ENCODE data around the gene NR5A1. TPM values are rescaled to one million over a fixed set of nuclear protein-coding genes. Genes with fewer than 3 reads are reported as not detected.
A peak's percentile ranks its signal among the peaks of the same experiment; 100 is the strongest.

Gene NR5A1
- total RNA-seq, 4 donors from 2014 or later = not detected

DNA sequence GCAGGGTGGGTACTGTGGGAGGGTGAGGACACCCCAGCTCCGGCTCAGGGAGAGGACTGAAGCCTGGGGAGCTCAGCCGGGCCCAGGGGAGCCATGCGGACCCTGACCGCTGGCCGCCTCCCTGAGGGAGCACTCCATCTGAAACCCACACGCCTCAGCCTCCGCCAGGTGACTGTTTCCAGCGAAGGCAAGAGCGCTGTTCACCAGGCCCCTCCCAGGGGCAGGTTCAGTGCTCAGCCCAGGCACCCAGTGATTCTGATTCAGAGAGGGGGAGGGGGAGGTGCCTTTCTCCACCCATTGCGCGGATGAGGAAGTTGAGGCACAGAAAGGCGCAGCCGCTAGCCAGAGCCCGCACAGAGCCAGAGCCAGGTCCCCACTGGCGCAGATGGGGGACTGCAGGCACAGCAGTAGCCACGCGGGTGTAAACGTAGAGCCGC lies 30.0 kb downstream of the NR5A1 start:
- Histone ChIP-seq H3K4me1 (peaks cover 0 to 14% (median 6%) of the 10 kb centered on the region in 3 donors), H3K9me3 (no peaks in the 10 kb centered on the region), H3K27me3 (peaks cover 82% of the 10 kb centered on the region), H3K27ac (no peak overlapping the region), H3K4me3 (peak overlapping the region in 1 of 2 donors; percentile 36), H3K36me3 (no peaks in the 10 kb centered on the region)
- ATAC-seq = no peak
- no CpG with 5 or more reads among the region's 19 CpGs for WGBS, 2 donors (ENCODE audit: low coverage in 1 of 2)
- no peak for TF ChIP-seq POLR2A (IDR thresholded peaks at IDR 0.05)
- TF ChIP-seq POLR2AphosphoS5 (IDR thresholded peaks at IDR 0.05) = no peak
- TF ChIP-seq, protein P1, sequence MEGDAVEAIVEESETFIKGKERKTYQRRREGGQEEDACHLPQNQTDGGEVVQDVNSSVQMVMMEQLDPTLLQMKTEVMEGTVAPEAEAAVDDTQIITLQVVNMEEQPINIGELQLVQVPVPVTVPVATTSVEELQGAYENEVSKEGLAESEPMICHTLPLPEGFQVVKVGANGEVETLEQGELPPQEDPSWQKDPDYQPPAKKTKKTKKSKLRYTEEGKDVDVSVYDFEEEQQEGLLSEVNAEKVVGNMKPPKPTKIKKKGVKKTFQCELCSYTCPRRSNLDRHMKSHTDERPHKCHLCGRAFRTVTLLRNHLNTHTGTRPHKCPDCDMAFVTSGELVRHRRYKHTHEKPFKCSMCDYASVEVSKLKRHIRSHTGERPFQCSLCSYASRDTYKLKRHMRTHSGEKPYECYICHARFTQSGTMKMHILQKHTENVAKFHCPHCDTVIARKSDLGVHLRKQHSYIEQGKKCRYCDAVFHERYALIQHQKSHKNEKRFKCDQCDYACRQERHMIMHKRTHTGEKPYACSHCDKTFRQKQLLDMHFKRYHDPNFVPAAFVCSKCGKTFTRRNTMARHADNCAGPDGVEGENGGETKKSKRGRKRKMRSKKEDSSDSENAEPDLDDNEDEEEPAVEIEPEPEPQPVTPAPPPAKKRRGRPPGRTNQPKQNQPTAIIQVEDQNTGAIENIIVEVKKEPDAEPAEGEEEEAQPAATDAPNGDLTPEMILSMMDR (IDR thresholded peaks at IDR 0.05) = no peak
- TF ChIP-seq EP300 (IDR thresholded peaks at IDR 0.05) = no peak

DNA sequence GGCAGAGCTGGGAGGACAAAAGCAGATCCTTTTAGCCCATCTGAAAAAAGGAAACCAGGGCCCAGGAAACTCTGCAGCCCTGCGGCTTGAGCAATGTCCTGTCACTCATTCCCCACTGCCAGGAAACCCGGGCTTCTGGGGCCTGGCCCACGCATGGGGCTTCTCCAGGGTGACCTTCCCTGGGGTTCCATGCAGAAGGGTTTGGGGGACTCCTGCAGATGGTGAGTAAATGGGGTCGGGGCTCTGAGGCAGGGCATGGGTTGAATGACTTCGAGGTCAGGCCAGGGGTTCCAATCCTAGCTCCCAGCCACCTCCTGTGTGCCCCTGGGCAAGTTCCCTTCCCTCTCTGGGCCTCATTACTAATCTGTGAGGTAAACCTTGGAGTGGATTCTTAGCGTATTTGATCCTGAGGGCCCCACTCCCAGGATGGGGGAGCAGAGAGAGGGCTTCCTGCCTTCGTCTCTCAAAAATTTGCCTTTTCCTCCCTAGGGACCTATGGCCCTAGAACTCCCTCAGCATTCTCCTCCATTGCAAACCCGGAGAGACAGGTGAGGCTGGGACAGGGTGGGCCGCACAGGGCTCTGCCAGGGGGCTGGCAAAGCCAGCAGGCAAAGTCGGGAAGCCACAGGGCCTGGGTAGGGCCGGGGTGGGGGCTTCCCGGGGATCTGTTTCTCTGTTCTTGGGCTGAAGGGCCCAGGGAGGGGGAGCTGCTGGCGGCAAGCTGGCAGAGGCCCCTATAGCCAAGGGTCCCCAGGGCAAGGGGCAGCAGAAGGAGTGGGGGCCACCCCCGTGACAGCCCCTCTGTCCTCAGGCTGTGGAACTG lies 31.1 kb downstream of the NR5A1 start:
- 88% methylated on average over 3 of the region's 14 CpGs; no CpG with 5 or more reads in 1 of the 2 donors for WGBS, 2 donors (ENCODE audit: low coverage in 1 of 2)
- H3K36me3 ChIP-seq = no peaks in the 10 kb centered on the region
- peaks cover 0 to 14% (median 6%) of the 10 kb centered on the region in 3 donors for H3K4me1 ChIP-seq
- TF ChIP-seq POLR2AphosphoS5 (IDR thresholded peaks at IDR 0.05) = no peak
- no peak overlapping the region for H3K4me3 ChIP-seq
- peaks cover 80% of the 10 kb centered on the region for H3K27me3 ChIP-seq
- H3K27ac ChIP-seq = no peak overlapping the region
- H3K9me3 ChIP-seq = no peaks in the 10 kb centered on the region
- ATAC-seq = no peak

DNA sequence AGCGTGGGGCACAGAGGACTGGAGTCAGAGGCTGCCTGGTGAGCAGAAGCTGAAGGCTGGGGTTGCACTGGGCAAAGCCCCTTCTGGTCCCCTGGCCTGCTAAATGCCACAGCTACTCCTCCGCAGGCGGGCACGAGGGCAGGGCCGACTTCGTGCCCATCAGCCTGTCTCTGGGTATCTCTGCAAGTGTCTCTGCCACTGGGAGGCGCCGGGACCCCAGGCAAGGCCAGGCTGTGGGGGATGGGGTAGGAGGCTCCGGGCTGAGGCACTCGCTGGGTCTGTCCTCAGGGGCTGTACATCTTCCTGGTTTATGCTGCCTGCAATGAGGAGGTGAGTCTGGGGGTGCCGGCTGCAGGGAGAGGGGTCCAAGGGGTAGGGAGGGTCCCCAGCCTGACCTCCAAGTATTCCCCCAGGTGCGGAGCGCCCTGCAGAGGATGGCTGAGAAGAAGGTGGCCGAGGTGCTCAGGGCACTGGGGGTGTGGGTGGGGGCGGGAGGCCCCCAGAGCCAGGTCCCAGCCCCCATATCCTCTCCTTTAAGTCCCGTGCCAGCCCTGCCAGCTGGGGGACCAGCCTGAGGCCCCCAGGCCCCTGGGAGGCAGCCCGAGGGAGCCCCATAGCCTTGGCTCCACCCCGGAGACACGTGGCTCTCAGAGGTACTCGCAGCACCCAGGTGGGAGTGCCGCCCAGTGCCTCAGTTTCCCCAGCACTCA lies 31.9 kb downstream of the NR5A1 start:
- Histone ChIP-seq H3K27ac (no peak overlapping the region), H3K4me3 (no peak overlapping the region), H3K9me3 (no peaks in the 10 kb centered on the region), H3K36me3 (no peaks in the 10 kb centered on the region), H3K4me1 (peaks cover 0 to 14% (median 6%) of the 10 kb centered on the region in 3 donors), H3K27me3 (peaks cover 80% of the 10 kb centered on the region)
- TF ChIP-seq POLR2AphosphoS5 (IDR thresholded peaks at IDR 0.05) (no peak), POLR2A (IDR thresholded peaks at IDR 0.05) (no peak), EP300 (IDR thresholded peaks at IDR 0.05) (no peak)
- TF ChIP-seq, protein P1 (IDR thresholded peaks at IDR 0.05) = no peak
- WGBS, 2 donors (ENCODE audit: low coverage in 1 of 2) = no CpG with 5 or more reads among the region's 21 CpGs
- ATAC-seq = no peak

DNA sequence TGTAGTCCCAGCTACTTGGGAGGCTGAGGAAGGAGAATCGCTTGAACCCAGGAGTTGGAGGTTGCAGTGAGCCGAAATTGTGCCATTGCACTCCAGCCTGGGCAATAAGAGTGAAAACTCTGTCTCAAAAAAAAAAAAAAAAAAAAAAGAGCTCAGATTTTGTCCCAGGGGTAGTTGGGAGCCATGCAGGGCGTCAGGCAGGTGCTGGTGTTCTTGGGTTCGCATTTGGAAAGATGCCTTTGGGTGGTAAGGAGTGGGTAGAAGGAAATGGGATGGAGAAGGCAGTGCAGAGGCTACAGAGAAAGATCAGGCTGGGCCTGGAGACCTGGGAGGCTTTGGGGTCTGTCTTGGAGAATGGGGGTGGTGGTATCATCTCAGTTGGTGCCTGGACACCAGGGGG lies 33.0 kb downstream of the NR5A1 start:
- Histone ChIP-seq H3K36me3 (no peaks in the 10 kb centered on the region), H3K27me3 (peaks cover 80% of the 10 kb centered on the region), H3K4me3 (no peak overlapping the region), H3K27ac (no peak overlapping the region), H3K9me3 (no peaks in the 10 kb centered on the region), H3K4me1 (peaks cover 0 to 14% (median 6%) of the 10 kb centered on the region in 3 donors)
- TF ChIP-seq POLR2AphosphoS5 (IDR thresholded peaks at IDR 0.05) (no peak), POLR2A (IDR thresholded peaks at IDR 0.05) (no peak), EP300 (IDR thresholded peaks at IDR 0.05) (no peak)
- TF ChIP-seq, protein P1 (IDR thresholded peaks at IDR 0.05) = no peak
- no peak for ATAC-seq
- WGBS, 2 donors (ENCODE audit: low coverage in 1 of 2) = 81 to 92% methylated on average over 2 to 4 of the region's 4 CpGs

DNA sequence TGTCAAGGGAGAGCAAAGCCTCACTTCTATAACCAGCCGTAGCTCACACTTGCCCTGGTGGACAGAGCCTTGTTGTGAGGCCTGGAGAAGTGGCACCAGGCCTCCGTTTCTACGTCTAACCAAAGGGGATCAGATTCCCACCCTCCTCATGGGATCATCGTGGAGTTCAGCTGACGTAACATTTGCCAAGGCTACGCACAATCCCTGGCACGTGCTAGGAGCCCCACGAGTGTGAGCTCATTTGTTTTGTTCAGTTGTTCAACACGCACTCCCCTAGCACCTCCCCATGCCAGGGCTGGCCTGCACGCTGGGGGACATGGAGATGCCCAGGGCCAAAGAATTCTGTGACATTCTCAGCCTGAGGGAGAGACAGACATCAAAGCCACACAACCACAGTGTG lies 33.9 kb downstream of the NR5A1 start:
- peaks cover 79% of the 10 kb centered on the region for H3K27me3 ChIP-seq
- no peak for ATAC-seq
- no peak for TF ChIP-seq POLR2AphosphoS5 (IDR thresholded peaks at IDR 0.05)
- no peak for TF ChIP-seq POLR2A (IDR thresholded peaks at IDR 0.05)
- TF ChIP-seq, protein P1 (IDR thresholded peaks at IDR 0.05) = no peak
- TF ChIP-seq EP300 (IDR thresholded peaks at IDR 0.05) = no peak

More for the DNA sequence above, 33.9 kb downstream of the NR5A1 start:
- no peak overlapping the region for H3K4me3 ChIP-seq
- H3K27ac ChIP-seq = no peak overlapping the region
- H3K4me1 ChIP-seq = peaks cover 0 to 14% (median 6%) of the 10 kb centered on the region in 3 donors
- WGBS, 2 donors (ENCODE audit: low coverage in 1 of 2) = 62 to 100% methylated on average over 1 to 4 of the region's 10 CpGs
- H3K36me3 ChIP-seq = no peaks in the 10 kb centered on the region
- H3K9me3 ChIP-seq = no peaks in the 10 kb centered on the region

Data from gastroesophageal sphincter (tissue), 4 donors.